Stimulated activated CD4-positive, alpha-beta T cell treated with anti-CD3 and anti-CD28 coated beads, Interleukin-4, amount 100 ng/mL, for 24 hours (primary cell): Measurements from ENCODE around the gene POLR3B.
"Not testable (repeated sequence)": the region's sequence is repeated elsewhere in the genome, so short reads cannot be mapped to it uniquely, and the experiment has no call there.

Experiments used
- DNase-seq: peaks from one replicate; pipeline ENCODE4 v3.0.0-alpha.2; 2020

Gene POLR3B

DNA sequence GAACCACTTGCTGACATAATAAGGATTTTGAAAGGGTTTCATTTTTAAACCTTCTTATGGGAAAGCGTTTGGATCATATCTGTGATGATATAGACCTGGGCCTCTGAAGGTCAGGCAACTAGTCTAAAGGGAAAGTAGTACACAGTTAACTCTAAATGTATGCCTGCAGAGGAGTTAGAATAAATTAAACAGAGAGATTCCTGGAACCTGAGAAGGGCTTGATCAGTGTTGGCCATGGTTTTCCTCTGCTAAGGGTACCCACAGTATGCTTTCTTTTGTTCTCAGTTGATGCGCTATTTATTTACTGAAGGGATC lies 14.4 kb upstream of the POLR3B start:
- no peak for DNase-seq

DNA sequence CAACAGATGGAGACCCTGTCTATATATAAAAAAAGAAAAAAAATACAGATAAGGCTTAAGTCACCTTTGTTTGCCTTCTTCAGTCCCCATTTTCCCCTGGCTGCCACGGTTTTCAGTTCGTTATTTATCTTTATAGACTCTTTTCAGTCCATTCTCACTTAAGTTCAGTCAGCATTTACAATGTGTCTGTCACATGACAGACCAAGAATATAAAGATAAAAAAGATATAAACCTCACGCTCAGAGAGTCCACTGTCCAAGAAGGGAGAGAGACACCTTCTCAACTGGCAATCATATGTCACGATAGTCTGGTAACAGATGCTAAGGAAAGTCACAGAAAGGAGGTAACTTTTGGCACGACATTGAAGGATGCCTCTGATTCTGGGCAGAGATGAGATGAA lies 13.4 kb upstream of the POLR3B start:
- DNase-seq = no peak

DNA sequence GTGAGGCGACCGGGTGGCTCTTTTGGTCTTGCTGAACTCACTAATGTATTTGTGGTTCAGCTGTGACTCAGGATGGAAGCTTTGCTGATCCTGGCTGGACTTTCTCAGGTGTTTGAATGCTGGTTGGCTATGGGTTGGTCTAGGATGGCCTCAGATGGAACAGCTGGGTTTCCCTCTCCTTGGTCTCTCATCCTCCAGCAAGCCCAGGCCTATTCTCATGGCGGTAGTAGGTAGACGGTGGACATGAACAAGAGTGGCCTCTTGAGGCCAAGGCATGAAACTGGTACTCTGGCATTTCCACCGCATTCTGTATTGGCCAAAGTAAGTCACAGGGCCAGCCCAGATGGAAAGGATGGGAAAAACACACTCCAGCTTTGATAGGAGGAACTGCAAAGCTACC lies 11.8 kb upstream of the POLR3B start:
- DNase-seq = no peak

DNA sequence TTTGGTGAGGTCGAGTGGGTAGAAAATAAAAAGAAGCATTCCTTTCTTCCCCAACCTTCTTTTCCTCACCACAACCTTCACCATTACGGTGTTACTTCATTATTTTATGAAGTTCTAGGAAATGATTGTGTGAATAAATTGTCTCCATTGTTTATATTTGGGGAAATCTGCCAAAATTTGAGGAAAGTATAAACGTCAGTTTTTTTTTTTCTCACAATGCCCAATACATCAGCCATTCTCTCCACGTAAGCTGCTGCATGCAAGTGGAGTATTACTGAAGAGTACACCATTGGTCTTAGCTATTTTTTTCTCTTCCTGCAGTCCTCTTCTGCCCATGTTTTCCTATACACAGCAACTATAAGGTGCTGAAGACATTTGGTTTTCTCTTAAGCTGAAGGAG lies 9.1 kb upstream of the POLR3B start:
- no peak for DNase-seq

DNA sequence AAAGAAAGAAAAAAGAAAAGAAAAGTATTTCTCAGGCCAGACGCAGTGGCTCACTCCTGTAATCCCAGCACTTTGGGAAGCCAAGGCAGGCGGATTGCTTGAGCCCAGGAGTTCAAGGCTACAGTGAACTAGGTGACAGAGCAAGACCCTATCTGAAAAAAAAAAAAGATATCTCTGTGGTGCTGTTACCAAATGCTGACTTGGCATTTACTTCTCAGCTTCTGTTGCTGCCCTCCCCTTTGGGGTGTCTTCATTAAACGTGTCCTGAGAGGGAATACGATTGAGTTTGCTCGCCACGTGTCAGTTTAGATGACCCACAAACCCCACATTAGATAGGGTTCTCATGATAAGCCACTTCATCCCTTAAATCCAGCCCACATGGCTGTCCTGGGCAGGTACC lies 4.4 kb upstream of the POLR3B start:
- DNase-seq = no peak

DNA sequence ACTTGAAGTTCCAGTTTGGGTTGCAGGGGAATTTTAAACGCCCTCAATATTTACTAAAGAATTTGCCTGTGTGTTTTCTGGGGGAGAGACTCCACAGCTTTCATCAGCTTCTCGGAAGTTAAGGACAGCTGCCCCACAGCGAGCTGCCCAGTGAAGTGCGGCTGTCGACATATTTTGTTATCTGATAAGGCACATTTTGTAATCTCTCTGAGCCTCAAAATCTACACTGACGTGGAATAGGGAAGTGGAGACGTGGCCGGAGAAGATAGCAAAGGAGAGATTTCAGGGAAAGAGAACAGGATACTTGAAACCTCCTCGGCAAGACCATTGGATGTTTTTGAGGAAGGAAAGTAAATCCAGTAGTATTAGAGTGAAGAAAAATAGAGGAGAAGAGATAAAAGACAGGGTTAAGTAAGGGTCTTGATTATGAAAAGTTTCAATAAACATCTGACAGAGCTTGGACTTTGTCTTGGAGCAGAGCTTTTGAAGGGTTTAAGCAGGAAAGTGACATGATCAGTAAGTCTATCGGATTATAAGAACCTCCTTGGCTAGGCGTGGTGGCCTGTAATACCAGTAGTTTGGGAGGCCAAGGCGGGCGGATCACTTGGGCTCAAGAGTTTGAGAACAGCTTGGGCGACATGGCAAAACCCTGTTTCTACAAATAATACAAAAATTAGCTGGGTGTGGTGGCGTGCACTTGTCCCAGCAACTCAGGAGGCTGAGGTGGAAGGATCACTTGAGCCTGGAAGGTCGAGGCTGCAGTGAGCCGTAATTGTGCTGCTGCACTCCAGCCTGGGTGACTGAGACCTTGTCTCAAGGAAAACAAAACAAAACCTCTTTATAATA lies 1.1 kb downstream of the POLR3B start:
- DNase-seq = no peak

DNA sequence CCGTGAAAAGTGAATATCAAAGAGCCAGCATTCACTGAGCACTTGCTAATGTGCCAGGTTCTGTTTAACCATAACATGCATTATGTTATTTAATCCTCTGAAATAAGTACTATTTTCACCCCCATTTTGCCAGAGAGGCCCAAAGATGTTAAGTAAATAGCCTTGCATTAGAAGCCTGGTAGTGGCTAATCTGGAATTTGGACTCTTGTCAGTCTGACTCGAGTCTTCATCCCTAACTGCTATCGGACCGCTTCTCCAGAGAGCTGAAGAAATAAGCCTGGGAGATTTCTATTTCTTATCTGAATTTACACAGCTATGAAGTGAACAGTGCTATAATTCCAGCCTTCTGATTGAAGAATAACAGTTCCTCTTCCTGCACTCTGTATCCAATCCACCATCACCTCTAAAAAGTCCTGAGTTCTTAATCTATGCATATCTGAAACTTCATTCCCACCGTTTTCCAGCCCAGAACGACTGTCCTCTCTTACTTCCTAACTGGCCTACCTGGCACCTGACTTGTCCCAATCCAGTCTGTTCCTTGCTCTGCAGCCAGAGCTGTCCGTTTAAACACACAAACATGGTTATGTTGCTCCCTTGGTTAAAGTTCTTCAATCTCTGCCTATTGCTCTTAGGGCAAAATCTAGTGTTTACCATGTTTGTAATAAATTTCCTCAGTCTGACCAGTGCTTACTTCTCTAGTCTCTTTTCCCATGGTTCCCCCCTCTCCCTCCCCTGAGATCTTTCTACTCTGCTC lies 2.3 kb downstream of the POLR3B start:
- no peak for DNase-seq

DNA sequence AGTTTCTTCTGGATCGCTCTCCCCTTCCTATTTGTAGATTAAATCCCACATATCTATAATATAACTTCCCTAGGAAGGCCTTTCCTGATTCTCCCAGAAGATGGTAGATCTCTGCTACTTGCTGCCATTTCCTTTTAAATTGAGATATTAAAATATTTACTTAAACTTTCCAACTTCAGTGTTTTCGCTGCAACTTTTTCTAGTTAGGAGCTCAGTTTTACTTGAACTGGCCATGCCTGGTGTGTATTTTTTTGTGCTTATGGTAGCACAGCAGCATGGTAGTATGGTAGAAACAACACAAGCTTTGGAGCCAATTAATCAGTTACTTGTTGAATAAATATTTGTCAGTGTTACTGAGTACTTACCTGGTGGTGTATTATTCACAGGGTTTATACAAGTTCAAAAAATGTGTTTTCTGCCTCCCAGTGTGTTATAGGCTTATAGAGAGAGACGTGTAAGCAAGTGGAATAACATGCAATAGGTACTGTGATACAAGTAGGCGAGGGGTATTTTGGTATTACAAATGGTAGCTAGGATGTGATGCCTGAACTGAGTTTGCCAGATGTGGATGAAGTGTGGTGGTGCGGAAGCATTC lies 2.9 kb downstream of the POLR3B start:
- DNase-seq = no peak

- no peak for DNase-seq
Observed at GRCh38 chr12:106362971-106363370, 5.4 kb downstream of the POLR3B start.

DNA sequence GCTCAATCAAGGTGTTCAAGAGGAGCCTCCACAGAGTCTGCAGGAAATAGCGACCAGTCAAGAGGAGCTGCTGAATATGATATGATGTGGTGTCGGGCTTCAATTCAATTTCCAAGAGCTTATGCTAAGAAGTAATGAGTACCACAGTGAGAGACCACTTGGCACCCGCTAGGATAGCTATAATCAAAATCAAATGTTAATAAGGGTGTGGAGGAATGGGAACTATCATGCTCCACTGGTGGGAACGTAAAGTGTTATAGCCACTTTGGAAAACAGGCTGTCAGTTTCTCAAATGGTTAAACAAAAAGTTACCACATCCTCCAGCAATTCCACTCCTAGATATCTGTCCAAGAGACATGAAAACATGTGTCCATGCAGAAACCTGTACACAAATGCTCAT lies 6.7 kb downstream of the POLR3B start:
- no peak for DNase-seq

DNA sequence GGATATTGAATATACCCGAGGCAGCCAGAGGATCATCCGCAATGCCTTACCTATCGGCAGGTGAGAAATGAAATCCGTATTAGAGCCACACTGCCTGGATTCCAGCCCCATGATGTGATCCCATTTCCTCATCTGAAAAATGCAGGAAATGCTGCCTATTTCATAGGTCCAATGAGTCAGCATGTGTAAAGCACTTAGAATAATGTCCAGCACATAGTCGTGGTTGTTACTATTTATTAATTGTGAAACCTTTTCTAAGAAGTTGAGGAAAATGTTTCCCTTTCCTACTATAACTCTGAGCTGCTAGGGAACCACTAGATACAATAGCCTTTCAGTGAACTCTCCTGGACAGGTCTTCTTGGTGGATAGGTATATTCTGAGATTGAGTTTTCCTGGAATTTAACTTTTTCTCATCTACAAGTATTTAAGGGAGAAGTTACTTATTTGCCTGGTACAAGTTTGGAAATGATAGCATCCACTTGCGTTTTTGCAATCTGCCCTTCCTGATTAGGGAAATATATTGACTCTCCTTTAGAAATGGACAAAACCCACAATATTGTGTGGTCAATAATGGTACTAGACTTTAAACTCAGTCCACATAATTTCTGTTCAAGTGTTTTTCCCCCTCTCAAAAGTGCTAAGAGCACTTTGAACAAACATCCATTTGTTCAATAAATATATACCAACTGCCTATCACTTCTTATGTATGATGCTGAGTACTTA lies 12.2 kb downstream of the POLR3B start:
- no peak for DNase-seq

DNA sequence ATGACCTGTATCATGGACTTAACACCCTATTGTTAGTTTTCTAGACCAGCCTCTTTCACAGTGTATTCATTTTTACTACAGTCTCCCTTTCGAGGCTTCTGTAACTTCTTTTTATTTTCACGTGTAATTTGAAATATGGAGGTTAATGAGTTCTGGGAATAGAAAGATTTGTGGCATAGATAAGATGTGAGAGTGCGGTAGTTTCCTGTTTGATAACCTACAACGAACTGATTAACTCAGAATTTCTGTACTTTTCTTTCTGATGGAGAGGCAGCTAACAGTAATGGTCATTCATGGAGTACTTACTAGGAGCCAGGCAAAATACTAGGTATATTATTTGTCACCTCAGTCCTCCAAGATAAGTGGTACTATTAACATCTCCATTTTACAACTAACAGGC lies 21.2 kb downstream of the POLR3B start:
- no peak for DNase-seq

- DNase-seq = no peak
Observed at GRCh38 chr12:106380954-106381353, 23.4 kb downstream of the POLR3B start.

DNA sequence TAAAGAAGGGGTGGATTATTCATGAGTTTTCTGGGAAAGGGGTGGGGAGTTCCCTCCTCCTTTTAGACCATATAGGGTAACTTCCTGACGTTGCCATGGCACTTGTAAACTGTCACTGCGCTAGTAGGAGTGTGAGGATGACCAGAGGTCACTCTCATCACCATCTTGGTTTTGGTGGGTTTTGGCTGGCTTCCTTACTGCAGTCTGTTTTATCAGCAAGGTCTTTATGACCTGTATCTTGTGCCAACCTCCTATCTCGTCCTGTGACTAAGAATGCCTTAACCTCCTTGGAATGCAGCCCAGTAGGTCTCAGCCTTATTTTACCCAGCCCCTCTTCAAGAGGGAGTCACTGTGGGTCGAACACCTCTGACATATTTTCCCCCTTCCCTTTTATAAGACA lies 24.3 kb downstream of the POLR3B start:
- not testable (repeated sequence) for DNase-seq

DNA sequence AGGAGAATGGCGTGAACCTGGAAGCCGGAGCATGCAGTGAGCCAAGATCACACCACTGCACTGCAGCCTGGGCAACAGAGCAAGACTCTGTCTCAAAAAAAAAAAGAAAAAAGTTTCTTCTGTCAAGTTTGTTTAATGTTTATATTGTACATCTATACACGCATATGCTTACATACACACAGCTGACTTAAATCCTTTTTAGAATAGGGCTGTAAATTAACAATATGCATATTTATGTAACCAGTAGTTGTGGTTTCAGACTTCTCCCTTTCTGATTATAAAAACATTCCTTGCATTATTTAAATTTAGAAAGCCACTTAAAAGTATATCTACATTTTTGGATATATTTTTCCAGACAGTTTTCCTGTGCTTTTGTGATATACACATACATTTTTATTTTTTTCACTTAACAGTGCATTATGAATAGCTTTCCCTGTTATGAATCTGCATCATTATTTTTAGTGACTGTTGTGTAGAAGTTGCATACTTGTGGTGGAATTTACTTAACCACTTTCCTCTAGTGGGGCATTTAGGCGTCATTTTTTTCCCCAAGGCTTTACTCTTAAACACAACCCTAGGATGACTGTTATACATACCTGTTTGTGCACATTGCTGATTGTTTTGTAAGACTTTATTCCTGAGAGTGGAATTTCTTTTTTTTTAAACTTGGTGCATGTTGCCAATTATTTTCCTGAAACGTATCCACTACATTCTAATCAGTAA lies 29.4 kb downstream of the POLR3B start:
- DNase-seq = no peak

GRCh38 chr12:106387848-106388377 lies 30.4 kb downstream of the POLR3B start:
- DNase-seq = no peak

GRCh38 chr12:106389151-106389550 lies 31.6 kb downstream of the POLR3B start:
- DNase-seq = no peak

DNA sequence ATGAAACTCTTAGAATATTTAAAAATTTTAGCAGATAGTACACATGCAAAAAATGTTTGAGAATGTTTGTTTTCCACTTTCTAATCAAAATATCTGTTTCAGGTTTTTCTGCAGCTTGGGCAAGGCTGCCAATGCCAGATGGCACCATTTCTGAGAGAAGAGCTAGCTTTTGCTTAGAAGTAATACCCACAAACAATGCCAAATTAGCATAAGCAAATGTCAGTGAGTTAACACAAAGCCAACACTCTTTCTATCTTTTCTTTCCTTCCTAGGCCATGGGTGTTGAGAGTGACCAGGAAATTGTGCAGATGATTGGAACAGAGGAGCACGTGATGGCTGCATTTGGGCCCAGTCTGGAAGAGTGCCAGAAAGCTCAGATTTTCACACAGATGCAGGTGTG lies 35.2 kb downstream of the POLR3B start:
- no peak for DNase-seq

DNA sequence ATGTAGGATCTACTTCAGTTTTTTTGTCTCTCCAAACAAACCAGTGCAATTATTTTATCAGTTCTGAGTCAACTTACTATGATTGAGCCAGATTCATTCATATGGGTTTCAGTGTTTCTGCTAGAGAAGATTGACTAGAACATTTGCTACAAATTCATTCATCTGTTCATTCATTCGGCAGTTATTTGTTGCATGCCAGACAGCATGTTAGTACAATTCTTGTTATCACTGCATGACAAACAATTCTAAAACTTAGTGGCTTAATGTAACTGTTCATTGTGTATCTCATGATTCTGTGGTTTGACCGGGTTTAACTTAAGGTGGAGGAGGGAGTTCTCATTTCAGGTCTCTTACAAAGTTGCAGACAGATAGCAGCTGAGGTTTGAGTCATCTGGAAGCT lies 52.3 kb downstream of the POLR3B start:
- DNase-seq = no peak

DNA sequence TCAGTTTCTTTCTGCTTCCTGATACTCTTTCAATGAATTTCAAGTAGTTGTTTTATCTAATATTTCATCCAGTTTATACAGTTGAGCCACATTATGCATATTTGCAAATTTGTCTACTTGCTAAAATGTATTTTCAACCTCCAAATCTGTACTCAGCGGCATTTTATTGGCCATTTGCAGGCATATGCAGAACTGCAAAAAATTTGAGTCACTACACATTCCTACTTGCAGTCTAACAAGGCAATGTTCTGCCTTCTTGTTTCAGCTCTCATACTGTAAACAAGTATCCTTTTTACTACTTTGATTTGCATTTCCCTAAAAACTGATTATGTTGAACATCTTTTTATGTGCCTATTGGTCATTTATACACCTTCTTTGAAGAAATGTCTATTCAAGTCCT lies 55.0 kb downstream of the POLR3B start:
- no peak for DNase-seq

DNA sequence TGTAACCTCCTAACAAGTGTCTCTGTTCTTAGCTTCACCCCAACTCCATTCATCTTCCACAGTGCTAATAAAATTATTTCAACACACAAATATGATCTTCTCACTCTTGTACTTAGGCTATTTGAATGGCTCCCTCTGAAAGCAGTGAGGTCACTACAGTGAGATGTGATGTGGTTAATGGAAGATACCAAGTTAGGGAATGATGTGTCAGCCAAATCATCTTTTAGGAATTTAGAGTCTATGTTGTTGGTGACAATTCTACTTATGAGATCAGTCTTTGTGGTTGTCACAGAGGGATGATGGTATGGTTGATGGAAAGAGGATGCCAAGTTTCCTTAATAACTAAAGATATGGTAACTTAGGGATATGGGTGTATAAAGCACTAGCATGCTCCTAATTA lies 57.6 kb downstream of the POLR3B start:
- no peak for DNase-seq

- no peak for DNase-seq
Observed at GRCh38 chr12:106416273-106416672, 58.7 kb downstream of the POLR3B start.
